PC-9 (cell line): ENCODE data around the gene SLC37A4.

ENCODE experiments used
- EZH2 ChIP-seq: fragments of 200-600 bp; sonication (generic); IDR thresholded peaks from 2 replicates; pipeline ENCODE4 v1.8.0; 2017; ENCODE audit warnings: antibody characterized with exemption, low read depth
- TF ChIP-seq, protein P1 (sequence below): fragments of 200-600 bp; sonication (generic); conservative IDR thresholded peaks from 2 replicates; pipeline ENCODE4 v1.6.1; 2017; ENCODE audit warnings: mixed run types, antibody characterized with exemption, mild to moderate bottlenecking, moderate library complexity

- TF ChIP-seq, protein P1, sequence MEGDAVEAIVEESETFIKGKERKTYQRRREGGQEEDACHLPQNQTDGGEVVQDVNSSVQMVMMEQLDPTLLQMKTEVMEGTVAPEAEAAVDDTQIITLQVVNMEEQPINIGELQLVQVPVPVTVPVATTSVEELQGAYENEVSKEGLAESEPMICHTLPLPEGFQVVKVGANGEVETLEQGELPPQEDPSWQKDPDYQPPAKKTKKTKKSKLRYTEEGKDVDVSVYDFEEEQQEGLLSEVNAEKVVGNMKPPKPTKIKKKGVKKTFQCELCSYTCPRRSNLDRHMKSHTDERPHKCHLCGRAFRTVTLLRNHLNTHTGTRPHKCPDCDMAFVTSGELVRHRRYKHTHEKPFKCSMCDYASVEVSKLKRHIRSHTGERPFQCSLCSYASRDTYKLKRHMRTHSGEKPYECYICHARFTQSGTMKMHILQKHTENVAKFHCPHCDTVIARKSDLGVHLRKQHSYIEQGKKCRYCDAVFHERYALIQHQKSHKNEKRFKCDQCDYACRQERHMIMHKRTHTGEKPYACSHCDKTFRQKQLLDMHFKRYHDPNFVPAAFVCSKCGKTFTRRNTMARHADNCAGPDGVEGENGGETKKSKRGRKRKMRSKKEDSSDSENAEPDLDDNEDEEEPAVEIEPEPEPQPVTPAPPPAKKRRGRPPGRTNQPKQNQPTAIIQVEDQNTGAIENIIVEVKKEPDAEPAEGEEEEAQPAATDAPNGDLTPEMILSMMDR: no peak
- no peak for TF ChIP-seq EZH2
Measured at GRCh38 chr11:119025978-119026766, 4.5 kb downstream of the SLC37A4 start.
